KMS-11 (cell line): ENCODE results near the gene WNT10A.

Experiments
- H2AFZ ChIP-seq: fragments of 200-600 bp; sonication (generic); 2 replicates; pipeline ENCODE4 v1.6.1; 2016; ENCODE audit warnings: antibody characterized with exemption, mixed run types, low read depth
- H3K27ac ChIP-seq: fragments of 200-600 bp; sonication (generic); 2 replicates; pipeline ENCODE4 v1.6.1; 2016; ENCODE audit warnings: mild to moderate bottlenecking, mixed run types
- H3K27me3 ChIP-seq: fragments of 200-600 bp; sonication (generic); 2 replicates; pipeline ENCODE4 v1.6.1; 2017; ENCODE audit warnings: mild to moderate bottlenecking, low read depth, mixed run types, moderate library complexity; ENCODE audit not compliant: insufficient read depth
- H3K36me3 ChIP-seq: fragments of 200-600 bp; sonication (generic); 2 replicates; pipeline ENCODE4 v1.6.1; 2017; ENCODE audit warnings: mild to moderate bottlenecking, mixed run types; ENCODE audit not compliant: insufficient read depth
- H3K4me1 ChIP-seq: fragments of 200-600 bp; sonication (generic); 2 replicates; pipeline ENCODE4 v1.6.1; 2016; ENCODE audit warnings: mild to moderate bottlenecking, low read depth, mixed run types; ENCODE audit not compliant: poor library complexity, severe bottlenecking
- H3K4me2 ChIP-seq: fragments of 200-600 bp; sonication (generic); 2 replicates; pipeline ENCODE4 v1.7.0; 2016; ENCODE audit warnings: mild to moderate bottlenecking, mixed run types
- H3K4me3 ChIP-seq: fragments of 200-600 bp; sonication (generic); IDR thresholded peaks from 2 replicates; pipeline ENCODE4 v1.6.1; 2017; ENCODE audit warnings: low read depth, low read length, mixed read lengths; ENCODE audit not compliant: insufficient read depth
- H3K79me2 ChIP-seq: fragments of 200-600 bp; sonication (generic); 2 replicates; pipeline ENCODE4 v1.6.1; 2016; ENCODE audit warnings: low read depth, mixed run types; ENCODE audit not compliant: insufficient read depth
- H3K9ac ChIP-seq: fragments of 200-600 bp; sonication (generic); 2 replicates; pipeline ENCODE4 v1.6.1; 2016; ENCODE audit warnings: mild to moderate bottlenecking, mixed run types
- H4K20me1 ChIP-seq: fragments of 200-600 bp; sonication (generic); 2 replicates; pipeline ENCODE4 v1.6.1; 2016; ENCODE audit warnings: mild to moderate bottlenecking, mixed run types; ENCODE audit not compliant: insufficient read depth
- CTCF ChIP-seq: fragments of 200-600 bp; sonication (generic); conservative IDR thresholded peaks from 2 replicates; pipeline ENCODE4 v1.6.1; 2017; ENCODE audit warnings: low read depth, mild to moderate bottlenecking, antibody characterized with exemption, low read length, moderate library complexity, mixed read lengths

WNT10A gene

GRCh38 chr2:218855305-218856166 lies 25.1 kb upstream of the WNT10A start:
- H4K20me1 ChIP-seq: no peaks in the 10 kb centered on the region
- no peak for TF ChIP-seq CTCF
- no peak overlapping the region for H3K9ac ChIP-seq
- no peak overlapping the region for H2AFZ ChIP-seq
- no peak overlapping the region for H3K4me3 ChIP-seq
- H3K4me2 ChIP-seq: no peak overlapping the region
- H3K36me3 ChIP-seq: no peaks in the 10 kb centered on the region
- H3K27me3 ChIP-seq: peaks cover 41% of the 10 kb centered on the region
- no peak overlapping the region for H3K27ac ChIP-seq
- H3K79me2 ChIP-seq: no peaks in the 10 kb centered on the region
- peaks cover 8% of the 10 kb centered on the region for H3K4me1 ChIP-seq

- Histone ChIP-seq H3K36me3 (no peaks in the 10 kb centered on the region), H2AFZ (no peak overlapping the region), H3K79me2 (no peaks in the 10 kb centered on the region), H3K4me2 (no peak overlapping the region), H3K4me1 (peaks cover 8% of the 10 kb centered on the region), H4K20me1 (no peaks in the 10 kb centered on the region), H3K27ac (no peak overlapping the region), H3K4me3 (no peak overlapping the region), H3K27me3 (peaks cover 48% of the 10 kb centered on the region), H3K9ac (no peak overlapping the region)
- TF ChIP-seq CTCF: no peak
Observed at GRCh38 chr2:218856167-218856895, 24.3 kb upstream of the WNT10A start.

GRCh38 chr2:218856896-218857243 lies 23.8 kb upstream of the WNT10A start:
- no peaks in the 10 kb centered on the region for H4K20me1 ChIP-seq
- H3K79me2 ChIP-seq: no peaks in the 10 kb centered on the region
- H3K4me2 ChIP-seq: no peak overlapping the region
- H3K36me3 ChIP-seq: no peaks in the 10 kb centered on the region
- no peak overlapping the region for H3K9ac ChIP-seq
- H3K4me1 ChIP-seq: peaks cover 8% of the 10 kb centered on the region
- no peak overlapping the region for H2AFZ ChIP-seq
- no peak overlapping the region for H3K4me3 ChIP-seq
- H3K27me3 ChIP-seq: peaks cover 53% of the 10 kb centered on the region
- H3K27ac ChIP-seq: no peak overlapping the region
- no peak for TF ChIP-seq CTCF

- no peaks in the 10 kb centered on the region for H4K20me1 ChIP-seq
- peaks cover 53% of the 10 kb centered on the region for H3K27me3 ChIP-seq
- H3K4me1 ChIP-seq: peaks cover 5% of the 10 kb centered on the region
- H3K27ac ChIP-seq: no peak overlapping the region
- no peak overlapping the region for H3K4me2 ChIP-seq
- H2AFZ ChIP-seq: no peak overlapping the region
- no peaks in the 10 kb centered on the region for H3K36me3 ChIP-seq
- no peak overlapping the region for H3K4me3 ChIP-seq
- H3K79me2 ChIP-seq: no peaks in the 10 kb centered on the region
- H3K9ac ChIP-seq: no peak overlapping the region
- no peak for TF ChIP-seq CTCF
Observed at GRCh38 chr2:218857371-218858137, 23.1 kb upstream of the WNT10A start.
